ENCODE results near the gene SLC9A2. TPM values are rescaled to one million over a fixed set of nuclear protein-coding genes. Genes with fewer than 3 reads are reported as not detected.
A peak's percentile ranks its signal among the peaks of the same experiment; 100 is the strongest.

SLC9A2 gene
- total and polyA plus RNA-seq, 2 of the 13 experiments (the other 11 are each of a cell fraction or from before 2014, with no cell fraction given): 0.02 TPM; not detected in 1

GRCh38 chr2:102735416-102736109, 116.2 kb downstream of the SLC9A2 start (continued):
- TF ChIP-seq SKI (IDR thresholded peaks at IDR 0.05; ENCODE audit: partially characterized antibody) (no peak), MED1 (CRISPR knock-in tag; IDR thresholded peaks at IDR 0.05) (peak; percentile 7; the same call in 1 of the 2 replicates), MXI1 (IDR thresholded peaks at IDR 0.05; ENCODE audit: borderline replicate concordance, low read depth, low read length) (peak; percentile 27; the same call in 1 of the 3 replicates), ZBTB2 (CRISPR knock-in tag; IDR thresholded peaks at IDR 0.05; ENCODE audit: low read depth) (no peak), THAP9 (CRISPR knock-in tag; IDR thresholded peaks at IDR 0.05; ENCODE audit: borderline replicate concordance) (no peak), KDM2A (CRISPR knock-in tag; IDR thresholded peaks at IDR 0.05; ENCODE audit: borderline replicate concordance, low read depth) (0 out of 2 replicates have a peak, but pooled peaks have one; percentile 30), ZNF431 (CRISPR knock-in tag; IDR thresholded peaks at IDR 0.05; ENCODE audit: borderline replicate concordance, low read depth) (no peak), SRSF4 (IDR thresholded peaks at IDR 0.05; ENCODE audit: low read depth, low read length, poor library complexity, severe bottlenecking) (no peak), CEBPB (IDR thresholded peaks at IDR 0.05; ENCODE audit: borderline replicate concordance, low read depth, low read length) (peak; percentile 95), ZBTB43 (CRISPR knock-in tag; conservative IDR thresholded peaks at IDR 0.05) (peak; percentile 85), ZNF816 (CRISPR knock-in tag; IDR thresholded peaks at IDR 0.05; ENCODE audit: borderline replicate concordance) (no peak), ARID4A (CRISPR knock-in tag; IDR thresholded peaks at IDR 0.05; ENCODE audit: borderline replicate concordance) (no peak), MAFG (CRISPR knock-in tag; IDR thresholded peaks at IDR 0.05) (no peak), ZNF343 (CRISPR knock-in tag; IDR thresholded peaks at IDR 0.05) (no peak), MED13 (CRISPR knock-in tag; IDR thresholded peaks at IDR 0.05) (no peak), ZNF605 (CRISPR knock-in tag; IDR thresholded peaks at IDR 0.05) (peak; percentile 13; the same call in 1 of the 2 replicates)

Data from HepG2 (cell line).